ENCODE results near the gene THTPA. TPM values are rescaled to one million over a fixed set of nuclear protein-coding genes. Genes with fewer than 3 reads are reported as not detected.

Gene THTPA
- total and polyA plus RNA-seq, 2 of the 13 experiments (the other 11 are each of a cell fraction or from before 2014, with no cell fraction given): 7.4 to 8.7 TPM

- TF ChIP-seq PAXIP1 (CRISPR knock-in tag; conservative IDR thresholded peaks at IDR 0.05) (0 out of 2 replicates have a peak, but pooled peaks have one; percentile 1), TFE3 (CRISPR knock-in tag; IDR thresholded peaks at IDR 0.05) (0 out of 2 replicates have a peak, but pooled peaks have one; percentile 9), REPIN1 (CRISPR knock-in tag; IDR thresholded peaks at IDR 0.05; ENCODE audit: borderline replicate concordance, low read depth) (peak; percentile 36; the same call in 1 of the 2 replicates), ZBTB7B (CRISPR knock-in tag; IDR thresholded peaks at IDR 0.05) (peak; percentile 19; the same call in 1 of the 2 replicates), TRIM24 (CRISPR knock-in tag; IDR thresholded peaks at IDR 0.05) (0 out of 2 replicates have a peak, but pooled peaks have one; percentile 1), ZMAT3 (CRISPR knock-in tag; conservative IDR thresholded peaks at IDR 0.05) (0 out of 2 replicates have a peak, but pooled peaks have one; percentile 32), SMC3 (IDR thresholded peaks at IDR 0.05; ENCODE audit: low read length) (0 out of 2 replicates have a peak, but pooled peaks have one; percentile 10), ARID3A (IDR thresholded peaks at IDR 0.05; ENCODE audit: low read depth, low read length) (no peak), ZNF788 (CRISPR knock-in tag; IDR thresholded peaks at IDR 0.05; ENCODE audit: borderline replicate concordance) (0 out of 2 replicates have a peak, but pooled peaks have one; percentile 18), ZNF138 (CRISPR knock-in tag; IDR thresholded peaks at IDR 0.05; ENCODE audit: low read depth) (no peak), ZNF883 (CRISPR knock-in tag; IDR thresholded peaks at IDR 0.05; ENCODE audit: not compliant biosample characterization) (peak; percentile 14), PHF5A (CRISPR knock-in tag; IDR thresholded peaks at IDR 0.05; ENCODE audit: low read depth, unreplicated experiment) (no peak), HINFP (CRISPR knock-in tag; IDR thresholded peaks at IDR 0.05; ENCODE audit: low read depth) (0 out of 2 replicates have a peak, but pooled peaks have one; percentile 47), ZBTB3 (CRISPR knock-in tag; IDR thresholded peaks at IDR 0.05; ENCODE audit: borderline replicate concordance, low read depth) (0 out of 2 replicates have a peak, but pooled peaks have one; percentile 51), ZNF737 (CRISPR knock-in tag; IDR thresholded peaks at IDR 0.05; ENCODE audit: borderline replicate concordance) (peak; percentile 52; the same call in 1 of the 2 replicates), AKAP8 (CRISPR knock-in tag; IDR thresholded peaks at IDR 0.05) (0 out of 2 replicates have a peak, but pooled peaks have one; percentile 28), PAWR (CRISPR knock-in tag; IDR thresholded peaks at IDR 0.05; ENCODE audit: borderline replicate concordance) (no peak), THAP7 (CRISPR knock-in tag; IDR thresholded peaks at IDR 0.05) (peak; percentile 4; the same call in 1 of the 2 replicates), ZNF780A (CRISPR knock-in tag; IDR thresholded peaks at IDR 0.05) (0 out of 2 replicates have a peak, but pooled peaks have one; percentile 32), ZFP41 (CRISPR knock-in tag; IDR thresholded peaks at IDR 0.05; ENCODE audit: borderline replicate concordance) (no peak)
Observed at GRCh38 chr14:23600322-23600707, 44.2 kb downstream of the THTPA start (continued).

Measured in HepG2 (cell line).